Measurements from ENCODE around the gene ABHD4.
"Not testable (repeated sequence)": the region's sequence is repeated elsewhere in the genome, so short reads cannot be mapped to it uniquely, and the experiment has no call there.

The ABHD4 gene

DNA sequence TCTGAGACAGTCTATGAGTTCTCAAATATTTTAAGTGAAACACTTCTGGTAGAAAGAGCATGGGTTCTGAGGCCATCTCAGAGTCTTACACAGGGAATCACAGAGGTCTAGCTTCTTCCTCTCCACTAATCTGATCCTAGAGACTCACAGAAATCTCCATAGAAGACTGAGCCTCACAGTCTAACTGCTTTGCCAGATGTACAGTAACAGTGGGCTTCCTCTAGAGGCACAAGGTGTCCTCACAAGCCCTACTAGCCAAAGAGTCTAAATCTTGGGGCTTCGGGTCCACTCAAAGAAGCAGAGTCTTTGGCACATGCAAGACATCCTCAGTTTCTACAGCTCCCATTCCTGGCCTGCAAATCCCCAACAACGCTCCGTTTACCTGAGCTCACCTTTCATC, 32.0 kb downstream of the ABHD4 start:
- no peak for DNase-seq

DNA sequence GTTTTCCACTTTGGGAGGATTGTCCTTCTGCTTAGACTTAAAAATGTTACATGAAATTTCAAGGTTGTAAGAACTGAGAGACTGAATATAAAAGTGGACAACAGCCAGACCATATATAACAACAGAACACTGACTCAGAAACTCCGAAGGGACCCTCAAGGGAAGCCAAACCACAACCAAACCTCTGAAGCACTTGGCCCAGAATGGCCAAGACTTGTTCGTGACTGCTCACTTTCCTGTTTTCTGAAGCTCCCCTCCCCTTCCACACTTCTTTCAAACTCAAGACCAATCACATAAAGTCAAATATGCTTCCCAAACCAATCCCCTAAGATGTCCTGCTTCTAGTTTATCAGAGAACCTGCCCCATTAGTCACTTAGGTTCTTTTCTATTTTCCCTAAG, 32.4 kb downstream of the ABHD4 start:
- no peak for DNase-seq

- DNase-seq = no peak
Measured at GRCh38 chr14:22634233-22634900, 36.3 kb downstream of the ABHD4 start.

GRCh38 chr14:22635980-22636379, 37.9 kb downstream of the ABHD4 start:
- not testable (repeated sequence) for DNase-seq

- DNase-seq = no peak
Measured at GRCh38 chr14:22640192-22640591, 42.1 kb downstream of the ABHD4 start.

GRCh38 chr14:22641846-22642245, 43.7 kb downstream of the ABHD4 start:
- no peak for DNase-seq

GRCh38 chr14:22644305-22644635, 46.2 kb downstream of the ABHD4 start, which contains the start of gene OR6J1:
Gene OR6J1, minus strand, starts transcription at chr14:22644352. Its CDS starts 9,541 bp downstream, at chr14:22634811.
- DNase-seq = no peak

GRCh38 chr14:22646570-22647254, 48.6 kb downstream of the ABHD4 start:
- DNase-seq = no peak

DNA sequence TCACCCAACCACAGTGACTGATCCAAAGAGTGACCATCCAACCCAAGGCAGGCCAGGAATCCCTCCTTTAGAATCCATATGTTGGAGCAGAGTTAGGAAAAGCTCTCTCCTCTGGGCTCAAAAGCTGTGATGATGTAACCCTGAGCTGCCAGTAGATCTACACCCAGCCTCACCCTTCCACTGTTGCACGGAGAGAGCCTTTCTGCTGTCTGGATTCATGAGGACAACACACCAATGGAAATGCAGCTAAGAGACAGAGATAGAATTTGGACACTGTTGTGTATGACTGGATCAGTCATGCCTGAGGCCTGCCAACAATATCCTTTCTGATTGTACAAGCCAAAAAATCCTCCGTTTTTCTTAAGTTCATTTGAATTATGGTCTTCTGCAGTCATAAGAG, 50.4 kb downstream of the ABHD4 start:
- no peak for DNase-seq

GRCh38 chr14:22650046-22650739, 52.1 kb downstream of the ABHD4 start:
- DNase-seq = no peak

DNA sequence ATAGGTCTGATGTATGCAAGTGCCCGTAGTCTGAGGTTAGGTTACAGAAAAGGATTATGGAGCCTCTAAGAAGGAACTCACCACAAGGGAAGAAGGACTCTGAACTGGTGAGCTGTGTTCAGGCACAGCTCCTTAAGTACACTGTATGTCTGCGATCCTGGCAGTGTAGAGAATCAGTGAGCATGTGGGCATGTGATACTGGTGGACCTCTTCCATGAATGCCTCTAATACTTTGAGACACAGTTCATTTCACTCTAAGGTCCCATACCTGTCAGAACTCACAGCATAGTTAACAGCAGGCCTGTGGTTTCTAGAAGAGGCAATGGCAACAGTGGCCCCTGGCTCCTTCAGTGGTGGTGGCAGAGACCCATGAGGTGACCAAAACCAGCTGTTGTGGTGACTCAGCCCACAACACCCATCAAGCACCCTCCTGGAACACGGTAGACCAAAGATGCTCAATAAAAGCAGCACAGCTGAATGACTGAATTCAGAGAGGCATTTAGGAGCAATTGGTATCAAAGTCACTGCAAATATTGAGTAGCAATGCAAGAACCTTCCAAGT, 52.9 kb downstream of the ABHD4 start:
- DNase-seq = no peak

GRCh38 chr14:22651586-22651985, 53.5 kb downstream of the ABHD4 start:
- DNase-seq = no peak

- no peak for DNase-seq
Measured at GRCh38 chr14:22653012-22653621, 55.0 kb downstream of the ABHD4 start.

DNA sequence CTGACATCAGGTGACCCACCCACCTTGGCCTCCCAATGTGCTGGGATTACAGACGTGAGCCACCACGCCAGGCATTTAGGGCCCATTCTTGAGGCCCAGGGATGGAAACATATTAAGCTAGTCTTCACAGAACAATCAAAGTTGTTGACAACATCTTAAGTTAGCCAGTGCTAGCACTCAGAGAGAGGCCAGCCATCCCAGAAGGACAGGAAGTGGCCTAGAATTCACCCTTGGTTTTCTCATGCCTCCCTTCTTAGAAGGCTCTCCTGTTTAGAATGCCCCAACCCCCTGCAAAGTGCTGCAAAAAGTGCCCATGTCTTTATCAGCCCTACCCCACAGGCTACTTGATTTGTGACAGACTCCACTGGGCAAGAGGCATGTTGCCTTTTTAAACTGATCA, 58.1 kb downstream of the ABHD4 start:
- no peak for DNase-seq

DNA sequence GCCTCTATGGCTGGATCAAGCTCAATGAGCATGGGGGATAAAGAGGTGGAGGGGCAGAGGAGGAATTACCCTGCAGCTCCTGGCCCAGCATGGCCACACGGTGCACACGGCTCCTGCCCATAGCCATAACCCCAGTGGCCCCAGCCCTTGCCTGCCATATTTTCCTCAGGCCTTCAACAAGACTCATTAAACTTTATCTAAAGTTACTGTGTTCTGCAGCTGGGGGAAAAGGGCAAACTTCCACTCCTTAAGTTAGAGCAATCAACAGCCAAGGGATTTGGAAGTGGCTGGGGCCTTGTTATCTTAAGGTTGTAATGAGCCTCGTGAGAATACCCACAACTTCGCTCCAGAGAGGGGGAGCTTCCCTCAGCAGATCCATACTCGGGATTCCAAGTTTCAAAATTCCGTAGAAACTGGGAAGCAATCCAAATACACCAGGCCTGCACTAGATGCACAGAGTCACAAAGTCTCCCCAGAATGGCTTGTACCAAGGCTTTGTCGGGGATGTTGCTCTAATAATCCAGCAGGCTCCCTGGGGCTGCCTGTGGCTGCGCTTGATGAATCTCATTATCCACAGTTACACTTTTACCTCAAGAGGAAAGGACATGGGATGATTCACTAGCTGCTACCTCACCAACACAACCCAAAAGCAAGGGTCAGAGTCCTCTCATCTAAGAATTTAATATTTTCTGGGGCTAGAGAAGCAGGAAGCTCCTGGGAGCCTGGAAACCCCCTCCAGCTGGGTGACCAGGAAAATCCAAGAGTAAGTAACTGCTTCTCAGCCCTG, 59.0 kb downstream of the ABHD4 start:
- no peak for DNase-seq

DNA sequence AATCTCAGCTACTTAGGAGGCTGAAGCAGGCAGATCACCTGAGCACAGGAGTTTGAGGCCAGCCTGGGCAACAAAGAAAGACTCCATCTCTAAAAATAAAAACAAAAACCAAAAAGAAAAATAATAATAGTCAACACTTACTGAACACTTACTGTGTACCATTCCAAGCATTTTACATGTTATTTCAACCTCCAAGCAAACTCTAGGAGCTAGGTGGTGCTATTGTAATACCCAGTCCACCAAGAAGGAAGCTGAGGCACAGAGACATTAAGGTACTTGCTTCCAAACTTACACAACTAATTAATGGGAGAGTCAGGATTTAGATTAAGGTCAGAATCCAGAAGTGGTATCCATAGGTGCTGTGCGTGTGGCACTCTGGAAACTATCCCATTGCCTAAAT, 59.8 kb downstream of the ABHD4 start:
- no peak for DNase-seq

DNA sequence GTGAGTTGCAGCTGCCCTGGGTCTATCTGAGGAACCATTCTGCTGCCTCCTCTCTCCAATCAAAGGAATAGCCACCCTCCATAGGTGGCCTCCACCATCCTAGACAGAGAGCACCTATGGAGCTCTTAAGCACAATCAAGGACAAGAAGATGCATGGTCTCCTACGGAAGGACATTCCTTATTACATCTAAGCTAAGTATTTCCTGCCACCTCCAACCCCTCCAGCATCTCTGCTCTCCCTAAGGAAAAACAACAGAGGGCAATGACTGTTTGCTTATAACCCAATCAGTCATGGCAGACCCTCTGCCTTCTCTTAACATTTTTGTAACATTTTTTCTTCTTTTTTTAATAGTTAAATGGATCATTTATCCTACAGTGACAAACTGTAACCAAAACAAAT, 60.8 kb downstream of the ABHD4 start:
- DNase-seq = no peak

DNA sequence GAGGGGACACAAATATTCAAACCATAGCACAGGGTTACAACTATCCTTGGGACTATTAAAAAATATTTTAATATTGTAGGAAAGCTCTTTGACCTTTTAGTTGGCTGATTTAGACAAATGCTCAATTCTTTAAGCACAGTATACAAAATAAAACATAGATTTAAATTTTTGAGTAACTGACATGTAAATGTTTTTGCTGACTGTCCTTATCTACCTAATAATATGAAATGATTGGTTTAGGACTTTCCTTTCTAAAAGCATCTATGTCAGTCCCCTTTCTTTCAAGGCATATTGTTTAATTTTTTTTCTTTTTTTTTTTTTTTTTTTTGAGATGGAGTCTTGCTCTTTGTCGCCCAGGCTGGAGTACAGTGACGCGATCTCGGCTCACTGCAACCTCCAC, 62.6 kb downstream of the ABHD4 start:
- DNase-seq = no peak

Measured in midbrain (tissue), 1 donor.